ENCODE data around the gene ST3GAL3.

- no peak for TF ChIP-seq POLR2A (IDR thresholded peaks at IDR 0.05)
- TF ChIP-seq, protein P1, sequence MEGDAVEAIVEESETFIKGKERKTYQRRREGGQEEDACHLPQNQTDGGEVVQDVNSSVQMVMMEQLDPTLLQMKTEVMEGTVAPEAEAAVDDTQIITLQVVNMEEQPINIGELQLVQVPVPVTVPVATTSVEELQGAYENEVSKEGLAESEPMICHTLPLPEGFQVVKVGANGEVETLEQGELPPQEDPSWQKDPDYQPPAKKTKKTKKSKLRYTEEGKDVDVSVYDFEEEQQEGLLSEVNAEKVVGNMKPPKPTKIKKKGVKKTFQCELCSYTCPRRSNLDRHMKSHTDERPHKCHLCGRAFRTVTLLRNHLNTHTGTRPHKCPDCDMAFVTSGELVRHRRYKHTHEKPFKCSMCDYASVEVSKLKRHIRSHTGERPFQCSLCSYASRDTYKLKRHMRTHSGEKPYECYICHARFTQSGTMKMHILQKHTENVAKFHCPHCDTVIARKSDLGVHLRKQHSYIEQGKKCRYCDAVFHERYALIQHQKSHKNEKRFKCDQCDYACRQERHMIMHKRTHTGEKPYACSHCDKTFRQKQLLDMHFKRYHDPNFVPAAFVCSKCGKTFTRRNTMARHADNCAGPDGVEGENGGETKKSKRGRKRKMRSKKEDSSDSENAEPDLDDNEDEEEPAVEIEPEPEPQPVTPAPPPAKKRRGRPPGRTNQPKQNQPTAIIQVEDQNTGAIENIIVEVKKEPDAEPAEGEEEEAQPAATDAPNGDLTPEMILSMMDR (IDR thresholded peaks at IDR 0.05) = no peak
Observed at GRCh38 chr1:43978551-43979260, 271.4 kb downstream of the ST3GAL3 start, which contains the start of gene B4GALT2.

All from uterus (tissue), 2 donors.